Measurements from ENCODE around the gene ATP5PD. TPM values are rescaled to one million over a fixed set of nuclear protein-coding genes. Genes with fewer than 3 reads are reported as not detected.
A peak's percentile ranks its signal among the peaks of the same experiment; 100 is the strongest.

ATP5PD gene
- total and polyA plus RNA-seq, 8 donors, result 199 to 237 (median 212) TPM

DNA sequence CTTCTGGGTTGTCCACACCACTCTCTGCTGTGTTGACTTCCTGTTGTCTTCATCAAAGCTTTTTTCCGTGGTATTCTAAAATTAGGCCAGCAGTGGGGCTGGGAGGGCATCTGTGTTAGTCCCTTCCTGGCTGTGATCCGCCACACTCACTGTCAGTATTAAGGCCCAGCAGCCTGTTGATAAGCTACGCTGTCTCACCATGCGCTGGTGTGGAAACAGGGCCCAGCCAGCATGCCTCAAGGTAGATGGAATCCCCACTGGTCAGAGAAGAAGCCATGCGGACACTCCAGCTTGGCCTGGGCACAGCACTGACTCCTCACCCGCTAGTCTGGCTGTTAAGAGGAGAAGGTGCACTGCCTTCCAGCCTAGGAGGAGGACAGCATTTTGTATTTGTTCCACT, 48.0 kb downstream of the ATP5PD start:
- Histone ChIP-seq H3K4me1 (no peaks in the 10 kb centered on the region), H3K27ac (no peak overlapping the region), H3K36me3 (peaks cover 0 to 28% of the 10 kb centered on the region in 2 donors), H3K27me3 (no peaks in the 10 kb centered on the region), H3K9me3 (no peaks in the 10 kb centered on the region), H3K4me3 (no peak overlapping the region)
- TF ChIP-seq, protein P1, sequence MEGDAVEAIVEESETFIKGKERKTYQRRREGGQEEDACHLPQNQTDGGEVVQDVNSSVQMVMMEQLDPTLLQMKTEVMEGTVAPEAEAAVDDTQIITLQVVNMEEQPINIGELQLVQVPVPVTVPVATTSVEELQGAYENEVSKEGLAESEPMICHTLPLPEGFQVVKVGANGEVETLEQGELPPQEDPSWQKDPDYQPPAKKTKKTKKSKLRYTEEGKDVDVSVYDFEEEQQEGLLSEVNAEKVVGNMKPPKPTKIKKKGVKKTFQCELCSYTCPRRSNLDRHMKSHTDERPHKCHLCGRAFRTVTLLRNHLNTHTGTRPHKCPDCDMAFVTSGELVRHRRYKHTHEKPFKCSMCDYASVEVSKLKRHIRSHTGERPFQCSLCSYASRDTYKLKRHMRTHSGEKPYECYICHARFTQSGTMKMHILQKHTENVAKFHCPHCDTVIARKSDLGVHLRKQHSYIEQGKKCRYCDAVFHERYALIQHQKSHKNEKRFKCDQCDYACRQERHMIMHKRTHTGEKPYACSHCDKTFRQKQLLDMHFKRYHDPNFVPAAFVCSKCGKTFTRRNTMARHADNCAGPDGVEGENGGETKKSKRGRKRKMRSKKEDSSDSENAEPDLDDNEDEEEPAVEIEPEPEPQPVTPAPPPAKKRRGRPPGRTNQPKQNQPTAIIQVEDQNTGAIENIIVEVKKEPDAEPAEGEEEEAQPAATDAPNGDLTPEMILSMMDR (IDR thresholded peaks at IDR 0.05), result no peak
- ATAC-seq, result no peak
- no peak for DNase-seq
- intact Hi-C loops (cut with DNase I), result no loop called here

DNA sequence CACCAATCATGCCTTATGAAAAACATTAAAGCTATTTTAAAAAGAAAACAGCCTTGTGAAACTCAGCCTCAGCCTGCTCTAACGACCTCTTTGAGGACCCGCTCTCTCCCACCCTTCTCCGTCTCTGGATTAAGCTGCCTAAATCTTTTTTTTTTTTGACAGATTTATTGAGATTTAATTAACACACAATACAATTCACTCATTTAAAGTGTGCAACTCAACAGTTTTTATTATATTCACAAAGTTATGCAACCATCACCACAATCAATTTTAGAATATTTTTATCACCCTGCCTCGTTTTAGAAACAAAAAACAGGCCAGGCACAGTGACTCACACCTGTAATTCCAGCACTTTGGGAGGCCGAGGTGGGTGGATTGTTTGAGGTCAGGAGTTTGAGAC, 50.9 kb downstream of the ATP5PD start:
- no peaks in the 10 kb centered on the region for H3K36me3 ChIP-seq
- DNase-seq (no peak), ATAC-seq (no peak)
- no peak overlapping the region for H3K27ac ChIP-seq
- no peaks in the 10 kb centered on the region for H3K27me3 ChIP-seq
- TF ChIP-seq, protein P1 (IDR thresholded peaks at IDR 0.05), result no peak
- H3K9me3 ChIP-seq, result no peaks in the 10 kb centered on the region
- no peak overlapping the region for H3K4me3 ChIP-seq
- peaks cover 0 to 10% of the 10 kb centered on the region in 2 donors for H3K4me1 ChIP-seq
- intact Hi-C loops (cut with DNase I), result no loop called here

DNA sequence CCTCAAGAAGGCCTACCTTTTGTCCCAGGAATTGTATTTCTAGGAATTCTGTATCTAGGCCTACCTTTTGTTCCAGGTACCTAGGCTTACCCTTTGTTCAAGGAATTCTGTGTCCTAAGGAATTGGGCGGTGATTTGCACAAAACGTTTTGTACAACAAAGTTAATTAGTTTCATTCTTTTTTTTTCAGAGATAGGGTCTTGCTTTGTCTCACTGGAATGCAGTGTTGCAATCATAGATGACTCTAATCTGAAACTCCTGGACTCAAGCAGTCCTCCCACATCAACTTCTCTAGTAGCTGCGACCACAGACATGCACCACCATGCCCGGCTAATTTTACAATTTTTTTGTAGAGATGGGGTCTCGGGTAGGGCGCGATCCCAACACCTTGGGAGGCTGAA, 52.3 kb downstream of the ATP5PD start:
- ATAC-seq (no peak), DNase-seq (no peak)
- Histone ChIP-seq H3K36me3 (no peaks in the 10 kb centered on the region), H3K9me3 (no peaks in the 10 kb centered on the region), H3K27ac (no peak overlapping the region), H3K4me3 (no peak overlapping the region), H3K4me1 (peaks cover 0 to 10% of the 10 kb centered on the region in 2 donors), H3K27me3 (no peaks in the 10 kb centered on the region)
- TF ChIP-seq, protein P1 (IDR thresholded peaks at IDR 0.05), result no peak
- intact Hi-C loops (cut with DNase I), result no loop called here

DNA sequence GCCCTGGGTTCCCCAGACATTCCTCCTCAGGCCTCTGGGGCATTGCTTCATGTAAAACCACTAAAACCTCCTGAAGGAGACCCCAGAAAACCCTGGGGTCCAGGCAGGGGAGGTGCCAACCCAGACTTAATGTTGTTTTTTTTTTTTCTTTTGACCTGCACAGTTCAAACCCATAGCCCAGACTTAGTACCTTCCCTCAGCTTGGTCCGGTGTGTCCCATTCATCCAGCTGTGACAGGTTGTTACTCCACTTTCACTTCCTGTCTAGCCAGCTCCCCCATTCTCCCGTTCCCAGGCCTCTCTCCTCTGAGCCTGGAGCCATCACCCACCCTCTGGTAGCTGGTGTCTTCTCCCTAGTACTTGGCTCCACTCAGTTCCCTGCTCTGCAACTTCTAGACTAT, 54.5 kb downstream of the ATP5PD start:
- peak overlapping the region; percentile 45 to 69 for H3K27ac ChIP-seq
- ATAC-seq, result no peak
- peaks cover 0 to 27% of the 10 kb centered on the region in 2 donors for H3K4me1 ChIP-seq
- peaks cover 0 to 16% of the 10 kb centered on the region in 2 donors for H3K27me3 ChIP-seq
- H3K4me3 ChIP-seq, result no peak overlapping the region
- TF ChIP-seq, protein P1 (IDR thresholded peaks at IDR 0.05), result no peak
- no peak for DNase-seq
- intact Hi-C loops (cut with DNase I), result no loop called here
- H3K9me3 ChIP-seq, result no peaks in the 10 kb centered on the region
- no peaks in the 10 kb centered on the region for H3K36me3 ChIP-seq

DNA sequence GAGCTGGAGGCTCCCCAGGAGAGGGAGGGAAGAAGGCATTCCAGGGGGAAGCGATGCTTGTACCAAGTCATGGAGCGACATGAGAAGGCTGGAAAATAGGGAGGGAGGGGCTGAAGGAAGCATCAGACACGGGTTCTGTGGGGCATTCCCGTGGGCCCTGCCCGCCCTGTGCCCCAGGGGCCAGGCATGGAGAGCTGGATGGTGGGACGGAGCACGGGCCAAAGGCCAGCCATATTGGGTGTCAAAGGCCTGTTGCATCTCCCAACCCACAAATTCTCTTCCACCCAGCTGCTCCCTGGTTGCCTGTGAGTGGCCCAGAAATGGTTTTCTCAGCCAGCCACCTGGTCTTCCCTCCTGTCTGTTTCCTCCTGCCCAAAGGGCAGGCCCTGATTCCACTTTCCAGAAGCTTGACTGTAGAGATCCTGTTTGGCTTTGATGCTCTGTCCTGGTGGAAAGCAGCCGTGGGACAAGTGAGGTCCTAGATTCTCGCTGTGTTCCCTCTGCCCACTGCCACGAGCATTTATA, 56.1 kb downstream of the ATP5PD start:
- TF ChIP-seq, protein P1 (IDR thresholded peaks at IDR 0.05), result no peak
- Histone ChIP-seq H3K4me1 (peaks cover 4 to 36% of the 10 kb centered on the region in 2 donors), H3K36me3 (no peaks in the 10 kb centered on the region), H3K27me3 (peaks cover 0 to 16% of the 10 kb centered on the region in 2 donors), H3K9me3 (no peaks in the 10 kb centered on the region), H3K4me3 (no peak overlapping the region), H3K27ac (peak overlapping the region; percentile 23 to 26)
- DNase-seq (no peak), ATAC-seq (no peak)
- intact Hi-C loops (cut with DNase I), result no loop called here

Other genes with a start within 250 kb of the ATP5PD start
- under 1 TPM in 1 of 2 donors, not detected in 1; 0.26 TPM for gene GRIN2C, start 187.1 kb downstream of the ATP5PD start, total RNA-seq
- under 1 TPM; 0.15 to 0.43 (median 0.26) TPM for gene GRIN2C, start 187.1 kb downstream of the ATP5PD start, polyA plus RNA-seq (ENCODE audit: insufficient read length in 6 of 6)
- gene FDXR, start 174.0 kb downstream of the ATP5PD start, total RNA-seq, result 10 to 100 TPM in 1 of 2 donors, 1 to 10 TPM in 1; 7.7 to 17.2 TPM
- 1 to 10 TPM; 5.3 to 7.8 (median 6.2) TPM for gene FDXR, start 174.0 kb downstream of the ATP5PD start, polyA plus RNA-seq (ENCODE audit: insufficient read length in 6 of 6)
- gene FADS6, start 153.3 kb downstream of the ATP5PD start, total RNA-seq, result not detected
- under 1 TPM in 5 of 6 donors, not detected in 1; 0.07 to 0.28 (median 0.15) TPM for gene FADS6, start 153.3 kb downstream of the ATP5PD start, polyA plus RNA-seq (ENCODE audit: insufficient read length in 6 of 6)
- gene USH1G, start 123.7 kb downstream of the ATP5PD start, total RNA-seq, result not detected
- under 1 TPM in 5 of 6 donors, not detected in 1; 0.06 to 0.13 (median 0.12) TPM for gene USH1G, start 123.7 kb downstream of the ATP5PD start, polyA plus RNA-seq (ENCODE audit: insufficient read length in 6 of 6)
- gene OTOP2, start 122.7 kb downstream of the ATP5PD start, total RNA-seq, result not detected
- gene OTOP2, start 122.7 kb downstream of the ATP5PD start, polyA plus RNA-seq (ENCODE audit: insufficient read length in 6 of 6), result not detected
- gene OTOP3, start 111.1 kb downstream of the ATP5PD start, total RNA-seq, result not detected
- not detected for gene OTOP3, start 111.1 kb downstream of the ATP5PD start, polyA plus RNA-seq (ENCODE audit: insufficient read length in 6 of 6)
- 10 to 100 TPM; 32.1 to 39.7 TPM for gene HID1, start 74.2 kb downstream of the ATP5PD start, total RNA-seq
- 10 to 100 TPM; 58.0 to 75.8 (median 67.2) TPM for gene HID1, start 74.2 kb downstream of the ATP5PD start, polyA plus RNA-seq (ENCODE audit: insufficient read length in 6 of 6)
- 10 to 100 TPM; 22.9 to 41.2 TPM for gene CDR2L, start 59.3 kb downstream of the ATP5PD start, total RNA-seq
- 10 to 100 TPM; 10.3 to 17.8 (median 13.8) TPM for gene CDR2L, start 59.3 kb downstream of the ATP5PD start, polyA plus RNA-seq (ENCODE audit: insufficient read length in 6 of 6)
- gene MRPL58, start 34.3 kb downstream of the ATP5PD start, total RNA-seq, result 10 to 100 TPM; 25.7 to 32.8 TPM
- 10 to 100 TPM; 18.8 to 25.1 (median 21.0) TPM for gene MRPL58, start 34.3 kb downstream of the ATP5PD start, polyA plus RNA-seq (ENCODE audit: insufficient read length in 6 of 6)
- gene KCTD2, start 256 bp upstream of the ATP5PD start, total RNA-seq, result 10 to 100 TPM; 20.6 to 20.8 TPM
- gene KCTD2, start 256 bp upstream of the ATP5PD start, polyA plus RNA-seq (ENCODE audit: insufficient read length in 6 of 6), result 10 to 100 TPM; 25.0 to 32.0 (median 27.2) TPM
- 10 to 100 TPM; 36.8 to 45.1 TPM for gene SLC16A5, start 41.0 kb upstream of the ATP5PD start, total RNA-seq
- 10 to 100 TPM; 18.5 to 26.8 (median 23.0) TPM for gene SLC16A5, start 41.0 kb upstream of the ATP5PD start, polyA plus RNA-seq (ENCODE audit: insufficient read length in 6 of 6)
- 10 to 100 TPM; 18.3 to 19.3 TPM for gene ARMC7, start 63.0 kb upstream of the ATP5PD start, total RNA-seq
- gene ARMC7, start 63.0 kb upstream of the ATP5PD start, polyA plus RNA-seq (ENCODE audit: insufficient read length in 6 of 6), result 10 to 100 TPM; 13.2 to 15.5 (median 14.8) TPM
- gene NT5C, start 84.8 kb upstream of the ATP5PD start, total RNA-seq, result 10 to 100 TPM; 26.0 to 39.9 TPM
- 10 to 100 TPM; 37.6 to 56.2 (median 45.9) TPM for gene NT5C, start 84.8 kb upstream of the ATP5PD start, polyA plus RNA-seq (ENCODE audit: insufficient read length in 6 of 6)
- 10 to 100 TPM; 65.0 to 97.8 TPM for gene JPT1, start 107.5 kb upstream of the ATP5PD start, total RNA-seq
- 100 to 1,000 TPM in 1 of 6 donors, 10 to 100 TPM in 5; 71.4 to 115 (median 87.9) TPM for gene JPT1, start 107.5 kb upstream of the ATP5PD start, polyA plus RNA-seq (ENCODE audit: insufficient read length in 6 of 6)
- 100 to 1,000 TPM; 321 to 344 TPM for gene SUMO2, start 136.0 kb upstream of the ATP5PD start, total RNA-seq
- 100 to 1,000 TPM; 607 to 735 (median 686) TPM for gene SUMO2, start 136.0 kb upstream of the ATP5PD start, polyA plus RNA-seq (ENCODE audit: insufficient read length in 6 of 6)
- 10 to 100 TPM; 53.3 to 72.1 TPM for gene NUP85, start 158.7 kb upstream of the ATP5PD start, total RNA-seq
- 100 to 1,000 TPM in 1 of 6 donors, 10 to 100 TPM in 5; 73.3 to 101 (median 79.7) TPM for gene NUP85, start 158.7 kb upstream of the ATP5PD start, polyA plus RNA-seq (ENCODE audit: insufficient read length in 6 of 6)
- gene GGA3, start 214.6 kb upstream of the ATP5PD start, total RNA-seq, result 10 to 100 TPM; 46.2 to 54.7 TPM
- 10 to 100 TPM; 41.2 to 49.4 (median 44.0) TPM for gene GGA3, start 214.6 kb upstream of the ATP5PD start, polyA plus RNA-seq (ENCODE audit: insufficient read length in 6 of 6)
- gene MRPS7, start 214.9 kb upstream of the ATP5PD start, total RNA-seq, result 10 to 100 TPM; 41.0 to 41.6 TPM
- gene MRPS7, start 214.9 kb upstream of the ATP5PD start, polyA plus RNA-seq (ENCODE audit: insufficient read length in 6 of 6), result 10 to 100 TPM; 55.8 to 70.4 (median 58.7) TPM
- 10 to 100 TPM; 22.6 to 25.4 TPM for gene MIF4GD, start 224.3 kb upstream of the ATP5PD start, total RNA-seq
- gene MIF4GD, start 224.3 kb upstream of the ATP5PD start, polyA plus RNA-seq (ENCODE audit: insufficient read length in 6 of 6), result 10 to 100 TPM; 12.7 to 17.2 (median 14.7) TPM
- gene SLC25A19, start 242.5 kb upstream of the ATP5PD start, total RNA-seq, result 10 to 100 TPM; 17.7 to 29.7 TPM
- 1 to 10 TPM; 5.9 to 8.1 (median 6.9) TPM for gene SLC25A19, start 242.5 kb upstream of the ATP5PD start, polyA plus RNA-seq (ENCODE audit: insufficient read length in 6 of 6)

Measured in left lung (tissue), 10 donors.